Right lobe of liver (tissue), 4 donors: ENCODE results near the gene STK10.

Experiments
- POLR2A ChIP-seq: fragments of 450-650 bp; IDR thresholded peaks from one replicate; pipeline ENCODE4 v1.6.1; 2017; ENCODE audit warnings: antibody characterized with exemption, mild to moderate bottlenecking
- TF ChIP-seq, protein P1 (sequence below), 4 donors: fragments of 200-600 bp in 3 of 4; fragments of 450-650 bp in 1 of 4; IDR thresholded peaks; one replicate each; pipeline versions ENCODE4 v1.5.1 to v1.8.0; 2016 to 2022; ENCODE audit warnings: antibody characterized with exemption in 4 of 4, mild to moderate bottlenecking in 2 of 4
- donor health status: DM: no; HTN: no; CAD: no.
- donor health status: DM: no; HTN: no; CAD: no.
- donor health status: DM: no; HTN: yes; CAD: no.

GRCh38 chr5:172235827-172236736, 48.1 kb upstream of the STK10 start:
- no peak for TF ChIP-seq POLR2A
- TF ChIP-seq, protein P1, sequence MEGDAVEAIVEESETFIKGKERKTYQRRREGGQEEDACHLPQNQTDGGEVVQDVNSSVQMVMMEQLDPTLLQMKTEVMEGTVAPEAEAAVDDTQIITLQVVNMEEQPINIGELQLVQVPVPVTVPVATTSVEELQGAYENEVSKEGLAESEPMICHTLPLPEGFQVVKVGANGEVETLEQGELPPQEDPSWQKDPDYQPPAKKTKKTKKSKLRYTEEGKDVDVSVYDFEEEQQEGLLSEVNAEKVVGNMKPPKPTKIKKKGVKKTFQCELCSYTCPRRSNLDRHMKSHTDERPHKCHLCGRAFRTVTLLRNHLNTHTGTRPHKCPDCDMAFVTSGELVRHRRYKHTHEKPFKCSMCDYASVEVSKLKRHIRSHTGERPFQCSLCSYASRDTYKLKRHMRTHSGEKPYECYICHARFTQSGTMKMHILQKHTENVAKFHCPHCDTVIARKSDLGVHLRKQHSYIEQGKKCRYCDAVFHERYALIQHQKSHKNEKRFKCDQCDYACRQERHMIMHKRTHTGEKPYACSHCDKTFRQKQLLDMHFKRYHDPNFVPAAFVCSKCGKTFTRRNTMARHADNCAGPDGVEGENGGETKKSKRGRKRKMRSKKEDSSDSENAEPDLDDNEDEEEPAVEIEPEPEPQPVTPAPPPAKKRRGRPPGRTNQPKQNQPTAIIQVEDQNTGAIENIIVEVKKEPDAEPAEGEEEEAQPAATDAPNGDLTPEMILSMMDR (IDR thresholded peaks at IDR 0.05): no peak
